Mesenchymal stem cell (in vitro differentiated cells and primary cell): ENCODE data around the gene FAM114A1.
"Not testable (repeated sequence)": the region's sequence is repeated elsewhere in the genome, so short reads cannot be mapped to it uniquely, and the experiment has no call there.

Experiments
- DNase-seq: peaks from one replicate; pipeline ENCODE4 v3.0.0-alpha.2; 2013
- H2AFZ ChIP-seq: one replicate; pipeline ENCODE4 v1.6.1; 2013; ENCODE audit warnings: low read depth, mild to moderate bottlenecking, control low read depth, inconsistent platforms, low read length, moderate library complexity
- H2AK5ac ChIP-seq: 2 replicates; pipeline ENCODE4 v1.6.1; 2013; ENCODE audit warnings: low read length, moderate library complexity, mild to moderate bottlenecking, inconsistent platforms; ENCODE audit not compliant: severe bottlenecking
- H2BK120ac ChIP-seq: one replicate; pipeline ENCODE4 v1.6.1; 2013; ENCODE audit warnings: low read depth, mild to moderate bottlenecking, inconsistent platforms, low read length, moderate library complexity
- H2BK12ac ChIP-seq, 2 experiments: one replicate each; pipeline ENCODE4 v1.6.1; 2013; ENCODE audit warnings: inconsistent platforms in 2 of 2, low read length in 2 of 2, mild to moderate bottlenecking in 2 of 2, moderate library complexity in 2 of 2, control low read depth in 1 of 2
- H2BK15ac ChIP-seq: one replicate; pipeline ENCODE4 v1.6.1; 2013; ENCODE audit warnings: mild to moderate bottlenecking, low read depth, inconsistent platforms; ENCODE audit not compliant: poor library complexity, severe bottlenecking
- H2BK5ac ChIP-seq: 2 replicates; pipeline ENCODE4 v1.6.1; 2013; ENCODE audit warnings: low read depth, mild to moderate bottlenecking, low read length, control low read depth, inconsistent platforms; ENCODE audit not compliant: poor library complexity, severe bottlenecking
- H3K14ac ChIP-seq, 2 experiments: one replicate each; pipeline ENCODE4 v1.6.1; 2013; ENCODE audit warnings: inconsistent platforms in 2 of 2, low read length in 2 of 2, control low read depth in 1 of 2, mild to moderate bottlenecking in 1 of 2, moderate library complexity in 1 of 2
- H3K18ac ChIP-seq, 2 experiments: one replicate each; pipeline ENCODE4 v1.6.1; 2013; ENCODE audit warnings: inconsistent platforms in 2 of 2, low read length in 2 of 2, control low read depth in 1 of 2, low read depth in 1 of 2, mild to moderate bottlenecking in 1 of 2
- H3K23ac ChIP-seq, 2 experiments: one replicate each; pipeline ENCODE4 v1.6.1; 2013; ENCODE audit warnings: inconsistent platforms in 2 of 2, low read length in 2 of 2, mild to moderate bottlenecking in 2 of 2, moderate library complexity in 2 of 2, control low read depth in 1 of 2
- H3K27ac ChIP-seq: 2 replicates; pipeline ENCODE4 v1.5.1; 2013; ENCODE audit warnings: mild to moderate bottlenecking, moderate library complexity, low read length, control low read depth, inconsistent platforms; ENCODE audit not compliant: poor library complexity, severe bottlenecking
- H3K27me3 ChIP-seq, 2 experiments: 2 replicates each; pipeline versions ENCODE4 v1.6.1 to v1.7.0; 2013; ENCODE audit warnings: low read length in 2 of 2, mild to moderate bottlenecking in 2 of 2, moderate library complexity in 2 of 2, control low read depth in 1 of 2, inconsistent platforms in 1 of 2; ENCODE audit not compliant: control insufficient read depth in 1 of 2, insufficient read depth in 1 of 2
- H3K36me3 ChIP-seq, 2 experiments: 2 replicates each; pipeline versions ENCODE4 v1.6.1 to v1.7.0; 2013; ENCODE audit warnings: low read length in 2 of 2, control low read depth in 1 of 2, inconsistent platforms in 1 of 2, low read depth in 1 of 2, mild to moderate bottlenecking in 1 of 2; ENCODE audit not compliant: insufficient read depth in 2 of 2, control insufficient read depth in 1 of 2
- H3K4ac ChIP-seq, 2 experiments: one replicate each; pipeline ENCODE4 v1.6.1; 2013; ENCODE audit warnings: inconsistent platforms in 2 of 2, low read length in 2 of 2, mild to moderate bottlenecking in 2 of 2, moderate library complexity in 2 of 2, control low read depth in 1 of 2, low read depth in 1 of 2
- H3K4me1 ChIP-seq: 2 replicates; pipeline ENCODE4 v1.6.1; 2013; ENCODE audit warnings: low read depth, low read length, control low read depth; ENCODE audit not compliant: control insufficient read depth, insufficient read depth
- H3K4me2 ChIP-seq: 2 replicates; pipeline ENCODE4 v1.6.1; 2013; ENCODE audit warnings: low read length, mild to moderate bottlenecking, inconsistent platforms; ENCODE audit not compliant: poor library complexity, severe bottlenecking
- H3K4me3 ChIP-seq, 2 experiments: 2 replicates each; pipeline versions ENCODE4 v1.5.1 to v1.7.0; 2013; ENCODE audit warnings: low read length in 2 of 2, mild to moderate bottlenecking in 2 of 2, control low read depth in 1 of 2, low read depth in 1 of 2; ENCODE audit not compliant: insufficient read depth in 1 of 2
- H3K79me1 ChIP-seq: replicated peaks from 2 replicates; pipeline ENCODE4 v1.6.1; 2013; ENCODE audit warnings: mild to moderate bottlenecking, control low read depth, low read length, inconsistent platforms; ENCODE audit not compliant: poor library complexity, severe bottlenecking
- H3K9ac ChIP-seq: 2 replicates; pipeline ENCODE4 v1.7.0; 2013; ENCODE audit warnings: mild to moderate bottlenecking, low read length, moderate library complexity
- H3K9me3 ChIP-seq: 2 replicates; pipeline ENCODE4 v1.7.0; 2013; ENCODE audit warnings: mild to moderate bottlenecking, low read length; ENCODE audit not compliant: control insufficient read depth
- H4K8ac ChIP-seq: one replicate; pipeline ENCODE4 v1.6.1; 2013; ENCODE audit warnings: inconsistent platforms, mild to moderate bottlenecking, low read length, moderate library complexity
- H4K91ac ChIP-seq: one replicate; pipeline ENCODE4 v1.6.1; 2013; ENCODE audit warnings: mild to moderate bottlenecking, low read length, inconsistent platforms
- WGBS: methylation state at CpG from one replicate; pipeline ENCODE4 v1.1.7; 2013; ENCODE audit warnings: mixed read lengths; 5-methylcytosine and 5-hydroxymethylcytosine counted together

The FAM114A1 gene

DNA sequence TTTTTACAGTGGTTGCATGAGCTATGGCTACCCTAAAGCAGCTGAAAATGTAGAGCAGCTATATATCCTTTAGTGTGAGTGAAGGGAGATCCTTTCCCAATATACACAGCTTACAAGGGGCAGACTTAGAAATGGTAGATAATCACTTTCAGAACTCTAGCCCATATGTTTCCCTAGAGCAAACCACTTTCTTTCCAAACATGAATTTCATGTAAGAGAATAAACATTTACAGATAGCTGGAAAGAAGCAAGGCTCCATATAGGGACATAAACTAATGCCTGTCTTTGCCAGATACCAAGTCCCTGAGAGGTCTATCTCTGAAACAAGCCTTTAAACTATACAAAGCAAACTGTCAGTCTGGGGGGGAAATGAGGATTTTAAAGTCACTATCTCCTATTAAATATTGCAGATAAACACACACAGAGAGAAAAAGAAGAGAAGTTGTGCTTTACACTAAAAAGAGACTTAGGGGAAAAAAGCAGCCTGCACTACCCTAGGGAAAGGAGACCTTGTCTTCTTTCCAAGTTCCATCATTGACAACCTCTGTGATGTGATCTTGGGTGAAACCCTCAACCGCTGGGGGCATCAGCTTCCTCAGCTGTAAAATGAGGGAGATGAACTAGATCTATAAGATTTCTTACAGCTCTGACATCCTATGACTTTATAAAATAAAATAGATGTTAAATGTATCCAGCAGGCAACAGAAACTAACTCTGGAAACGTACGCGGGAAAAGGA is 91.0 kb downstream of the FAM114A1 start:
- no peak overlapping the region for H2AFZ ChIP-seq
- no peaks in the 10 kb centered on the region for H3K27me3 ChIP-seq
- H2BK5ac ChIP-seq = no peak overlapping the region
- no peak overlapping the region for H3K4me3 ChIP-seq
- H2BK120ac ChIP-seq = no peak overlapping the region
- H2BK12ac ChIP-seq = no peak overlapping the region
- no peaks in the 10 kb centered on the region for H3K36me3 ChIP-seq
- no peak overlapping the region for H4K91ac ChIP-seq
- H3K4me1 ChIP-seq = no peaks in the 10 kb centered on the region
- H2BK15ac ChIP-seq = no peak overlapping the region
- H3K9ac ChIP-seq = no peak overlapping the region
- no peak overlapping the region for H2AK5ac ChIP-seq
- WGBS = 96% methylated on average over 3 of the region's 4 CpGs
- no peak overlapping the region for H4K8ac ChIP-seq
- no peak overlapping the region for H3K18ac ChIP-seq
- H3K4me2 ChIP-seq = no peak overlapping the region
- H3K4ac ChIP-seq = no peak overlapping the region
- no peak overlapping the region for H3K27ac ChIP-seq
- DNase-seq = no peak
- H3K79me1 ChIP-seq = no peaks in the 10 kb centered on the region
- H3K14ac ChIP-seq = no peak overlapping the region
- H3K23ac ChIP-seq = no peak overlapping the region
- no peaks in the 10 kb centered on the region for H3K9me3 ChIP-seq

DNA sequence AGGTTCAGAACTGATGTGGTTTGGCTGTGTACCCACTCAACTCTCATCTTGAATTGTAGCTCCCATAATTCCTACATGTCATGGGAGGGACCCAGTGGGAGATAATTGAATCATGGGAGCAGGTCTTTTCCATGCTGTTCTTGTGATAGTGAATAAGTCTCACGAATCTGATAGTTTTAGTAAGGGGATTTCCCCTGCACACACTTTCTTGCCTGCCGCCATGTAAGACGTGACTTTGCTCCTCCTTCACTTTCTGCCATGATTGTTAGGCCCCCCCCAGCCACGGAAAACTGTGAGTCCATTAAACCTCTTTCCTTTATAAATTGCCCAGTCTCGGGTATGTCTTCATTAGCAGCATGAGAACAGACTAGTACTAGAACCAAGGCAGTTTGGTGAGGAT is 91.6 kb downstream of the FAM114A1 start:
- H4K8ac ChIP-seq, H4K91ac ChIP-seq, H3K27ac ChIP-seq, H3K23ac ChIP-seq, H2BK5ac ChIP-seq, H3K4ac ChIP-seq, H2BK15ac ChIP-seq, DNase-seq, H3K4me1 ChIP-seq, H3K9me3 ChIP-seq, H3K18ac ChIP-seq, H3K4me2 ChIP-seq, H3K14ac ChIP-seq, H2BK12ac ChIP-seq, H2AFZ ChIP-seq, H3K9ac ChIP-seq, H3K4me3 ChIP-seq, H3K36me3 ChIP-seq, H3K79me1 ChIP-seq, H2BK120ac ChIP-seq, H2AK5ac ChIP-seq, H3K27me3 ChIP-seq: not testable (repeated sequence)
- 94% methylated on average over 3 of the region's 5 CpGs for WGBS

DNA sequence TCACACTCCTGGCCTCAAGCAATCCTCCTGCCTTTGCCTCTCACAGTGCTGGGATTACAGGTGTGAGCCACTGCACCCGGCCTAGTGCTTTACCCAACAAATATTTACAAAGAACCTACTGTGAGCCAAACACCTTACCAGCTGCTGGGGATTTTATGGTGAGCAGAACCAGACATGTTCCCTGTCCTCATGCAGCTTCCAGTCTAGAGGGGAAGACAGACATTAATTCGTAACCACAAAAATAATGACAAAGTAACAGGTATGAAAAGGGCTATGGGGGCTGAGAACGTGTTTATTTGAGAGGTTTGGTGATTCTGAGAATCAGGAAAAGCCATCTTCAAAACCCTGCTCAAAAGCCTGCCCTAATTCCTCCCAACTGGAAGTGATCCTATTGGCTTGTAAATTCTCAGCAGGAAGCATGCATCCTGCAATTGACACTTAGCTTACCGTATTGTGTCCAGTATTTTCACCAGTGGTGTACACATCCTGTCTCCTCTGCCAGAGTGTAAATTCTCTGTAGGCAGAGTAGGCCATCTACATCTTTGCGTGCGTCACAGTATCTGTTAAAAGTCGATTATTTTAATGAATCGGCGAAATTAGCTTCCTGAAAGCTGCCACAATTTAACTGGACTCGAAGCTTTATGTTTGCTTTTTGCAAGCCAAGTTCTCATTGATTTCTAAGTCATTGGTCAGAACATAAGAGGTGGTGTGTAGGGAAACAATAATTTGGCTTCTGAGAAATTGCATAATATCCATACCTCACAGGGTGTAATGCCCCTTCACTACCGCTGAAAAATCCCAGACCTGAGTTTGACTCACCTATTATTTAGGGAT is 97.6 kb downstream of the FAM114A1 start:
- H3K79me1 ChIP-seq = no peaks in the 10 kb centered on the region
- no peak overlapping the region for H3K4me2 ChIP-seq
- no peak overlapping the region for H3K14ac ChIP-seq
- H4K91ac ChIP-seq = no peak overlapping the region
- no peaks in the 10 kb centered on the region for H3K27me3 ChIP-seq
- no peak overlapping the region for H2AFZ ChIP-seq
- 89% methylated on average over 10 of the region's 11 CpGs for WGBS
- no peaks in the 10 kb centered on the region for H3K36me3 ChIP-seq
- H3K23ac ChIP-seq = no peak overlapping the region
- H2BK120ac ChIP-seq = no peak overlapping the region
- H3K4me1 ChIP-seq = peaks cover 1% of the 10 kb centered on the region
- H3K9ac ChIP-seq = no peak overlapping the region
- no peak overlapping the region for H2BK5ac ChIP-seq
- no peak overlapping the region for H2BK15ac ChIP-seq
- H3K18ac ChIP-seq = no peak overlapping the region
- H3K4me3 ChIP-seq = no peak overlapping the region
- H2AK5ac ChIP-seq = no peak overlapping the region
- no peak overlapping the region for H3K27ac ChIP-seq
- no peaks in the 10 kb centered on the region for H3K9me3 ChIP-seq
- H3K4ac ChIP-seq = no peak overlapping the region
- peak overlapping the region in 1 of 2 experiments; percentile 80 for H2BK12ac ChIP-seq
- DNase-seq = no peak
- H4K8ac ChIP-seq = no peak overlapping the region

DNA sequence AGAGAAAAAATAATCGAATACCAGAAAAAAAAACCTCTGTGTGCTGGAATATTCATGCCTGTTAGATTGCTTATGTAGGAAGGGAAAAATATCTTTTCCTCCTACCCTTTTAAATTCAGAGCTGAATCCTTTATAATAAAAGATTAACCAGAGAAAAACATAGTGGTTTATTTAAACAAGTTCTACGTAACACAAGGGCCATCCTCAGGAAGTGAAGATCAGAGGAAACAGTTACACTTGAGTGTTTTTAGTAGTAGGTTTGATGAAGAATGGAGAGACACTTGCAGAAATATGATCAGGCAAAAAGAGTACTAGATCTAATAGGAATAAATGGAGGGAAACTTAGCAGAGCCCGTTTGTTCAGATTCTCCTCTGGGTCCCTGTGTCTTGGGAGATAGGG is 98.3 kb downstream of the FAM114A1 start:
- Histone ChIP-seq H2BK15ac (no peak overlapping the region), H2BK5ac (no peak overlapping the region), H3K27ac (peak overlapping the region; percentile 30), H3K4me1 (peaks cover 1% of the 10 kb centered on the region), H3K79me1 (no peaks in the 10 kb centered on the region), H2BK120ac (no peak overlapping the region), H4K91ac (no peak overlapping the region), H3K4me2 (no peak overlapping the region), H4K8ac (no peak overlapping the region), H3K14ac (no peak overlapping the region), H3K18ac (peak overlapping the region in 1 of 2 experiments; percentile 40), H3K36me3 (no peaks in the 10 kb centered on the region), H3K23ac (no peak overlapping the region), H3K9me3 (no peaks in the 10 kb centered on the region), H2AK5ac (peak overlapping the region; percentile 53), H3K4ac (no peak overlapping the region), H3K9ac (no peak overlapping the region), H2AFZ (no peak overlapping the region), H3K4me3 (no peak overlapping the region), H3K27me3 (no peaks in the 10 kb centered on the region), H2BK12ac (no peak overlapping the region)
- 80% methylated on average over 2 of the region's 3 CpGs for WGBS
- DNase-seq = no peak
